HepG2 (cell line): ENCODE measurements around the gene RNF125. TPM values are rescaled to one million over a fixed set of nuclear protein-coding genes. Genes with fewer than 3 reads are reported as not detected.
"Not testable (repeated sequence)": the region's sequence is repeated elsewhere in the genome, so short reads cannot be mapped to it uniquely, and the experiment has no call there.

Experiments used
- ATAC-seq: fragments of 200-7000 bp; cut with Tn5 transposase; 3 replicates; pipeline ENCODE4 v1.9.1; 2020; ENCODE audit warnings: mild to moderate bottlenecking, moderate library complexity
- BruUV-seq: library from RNA; stranded (reverse); fragments of 400-500 nt; replicated peaks from 2 replicates; lab custom pipeline; 2021; lab: Mats Ljungman, UMichigan
- CTCF ChIA-PET: fragments of 300-600 bp; formaldehyde crosslinking; extraction: SDS; loops from one replicate; lab custom pipeline; 2021; ENCODE audit warnings: low total read pairs, inconsistent platforms, low intra/inter-chr PET ratio; lab: Yijun Ruan, JAX
- POLR2A ChIA-PET: fragments of 350-600 bp; sonication (Branson Sonifier 250); formaldehyde crosslinking; loops from one replicate; lab custom pipeline; 2020; ENCODE audit warnings: antibody characterized with exemption, inconsistent platforms; lab: Yijun Ruan, JAX
- DNase-seq: peaks from one replicate; pipeline ENCODE4 v3.0.0-alpha.2; 2015; ENCODE audit warnings: low spot score
- FAIRE-seq: peaks from 3 replicates; lab custom pipeline; 2011; peaks lifted over from hg19 to GRCh38; lab: Jason Lieb, UNC
- H2AFZ ChIP-seq: one replicate; pipeline ENCODE4 v1.6.1; 2011; ENCODE audit warnings: low read length, inconsistent platforms
- H3K27ac ChIP-seq: fragments of 300-600 bp; 3 replicates; pipeline ENCODE4 v1.8.0; 2011; ENCODE audit warnings: mixed run types, mild to moderate bottlenecking, mixed read lengths, low read length, inconsistent platforms; ENCODE audit not compliant: insufficient read depth; ENCODE audit errors: extremely low read length
- H3K27me3 ChIP-seq, 2 experiments: fragments of 200-600 bp in 1 of 2; 2 replicates in 1 of 2; 3 replicates in 1 of 2; pipeline versions ENCODE4 v1.6.0 to v1.8.0; 2011; ENCODE audit warnings: low read length in 2 of 2, mild to moderate bottlenecking in 2 of 2, moderate library complexity in 2 of 2, inconsistent platforms in 1 of 2; ENCODE audit not compliant: insufficient read depth in 2 of 2, control insufficient read depth in 1 of 2
- H3K36me3 ChIP-seq, 2 experiments: fragments of 200-600 bp in 1 of 2; replicated peaks in 1 of 2; 2 replicates in 1 of 2; 3 replicates in 1 of 2; pipeline versions ENCODE4 v1.5.1 to v1.8.0; 2011; ENCODE audit warnings: low read length in 2 of 2, inconsistent platforms in 1 of 2; ENCODE audit not compliant: insufficient read depth in 2 of 2, control insufficient read depth in 1 of 2
- H3K4me1 ChIP-seq: 2 replicates; pipeline ENCODE4 v1.5.1; 2012; ENCODE audit warnings: low read length, inconsistent platforms; ENCODE audit not compliant: insufficient read depth
- H3K4me2 ChIP-seq: 2 replicates; pipeline ENCODE4 v1.6.0; 2011; ENCODE audit warnings: low read depth, low read length, inconsistent platforms
- H3K4me3 ChIP-seq, 3 experiments: fragments of 200-600 bp in 1 of 3; sonication (generic), shearing (Covaris generic) in 1 of 3; replicated peaks in 1 of 3; 2 replicates each; pipeline ENCODE4 v1.5.1; 2011 to 2016; ENCODE audit warnings: low read length in 3 of 3, inconsistent platforms in 2 of 3, low read depth in 2 of 3, mild to moderate bottlenecking in 2 of 3, control low read depth in 1 of 3, mixed read lengths in 1 of 3; ENCODE audit not compliant: insufficient read depth in 1 of 3
- H3K79me2 ChIP-seq: one replicate; pipeline ENCODE4 v1.6.1; 2011; ENCODE audit warnings: low read length, inconsistent platforms; ENCODE audit not compliant: insufficient read depth
- H3K9ac ChIP-seq: 2 replicates; pipeline ENCODE4 v1.6.0; 2011; ENCODE audit warnings: mild to moderate bottlenecking, low read depth, low read length, inconsistent platforms; ENCODE audit not compliant: insufficient read depth
- H3K9me3 ChIP-seq: 2 replicates; pipeline ENCODE4 v1.5.1; 2012; ENCODE audit warnings: mild to moderate bottlenecking, low read length
- H4K20me1 ChIP-seq: 2 replicates; pipeline ENCODE4 v1.6.0; 2011; ENCODE audit warnings: inconsistent platforms, mild to moderate bottlenecking, low read length, moderate library complexity; ENCODE audit not compliant: insufficient read depth
- ATF5 ChIP-seq: sonication (generic); formaldehyde crosslinking; IDR thresholded peaks from 2 replicates; pipeline ENCODE4 v1.4.0; 2020; ENCODE audit warnings: mild to moderate bottlenecking, low read depth, missing genetic modification reagents
- HOXA7 ChIP-seq: sonication (generic); formaldehyde crosslinking; IDR thresholded peaks from 2 replicates; pipeline ENCODE4 v1.8.1; 2022; ENCODE audit warnings: mild to moderate bottlenecking, missing genetic modification reagents, moderate library complexity
- KDM3A ChIP-seq: IDR thresholded peaks from 2 replicates; pipeline ENCODE4 v1.6.1; 2018; ENCODE audit warnings: low read depth, missing compliant biosample characterization
- SOX13 ChIP-seq, 3 experiments: fragments of 450-650 bp in 1 of 3; sonication (generic) in 1 of 3; formaldehyde crosslinking in 1 of 3; IDR thresholded peaks in 2 of 3; conservative IDR thresholded peaks in 1 of 3; 2 replicates each; pipeline versions ENCODE4 v1.5.0 to v1.6.1; 2016 to 2020; ENCODE audit warnings: antibody characterized with exemption in 1 of 3, mild to moderate bottlenecking in 1 of 3, missing compliant biosample characterization in 1 of 3, missing genetic modification reagents in 1 of 3, moderate library complexity in 1 of 3
- SP1 ChIP-seq, 2 experiments: fragments of 450-650 bp in 1 of 2; sonication (generic) in 1 of 2; formaldehyde crosslinking in 1 of 2; IDR thresholded peaks; 2 replicates each; pipeline versions ENCODE4 v1.4.0 to v1.6.1; 2016 to 2020; ENCODE audit warnings: missing genetic modification reagents in 1 of 2
- ZNF10 ChIP-seq: sonication (generic); formaldehyde crosslinking; IDR thresholded peaks from 2 replicates; pipeline ENCODE4 v1.4.0; 2020; ENCODE audit warnings: mild to moderate bottlenecking, low read depth, missing genetic modification reagents, borderline replicate concordance
- WGBS: methylation state at CpG from one replicate; pipeline ENCODE4 v1.1.6; 2017; ENCODE audit warnings: low lambda C conversion rate; 5-methylcytosine and 5-hydroxymethylcytosine counted together
- in situ Hi-C: cut with HindIII; loops from 2 replicates; pipeline ENCODE4 v1.10.0; 2017; ENCODE audit warnings: low pct_unique_long_range_greater_than_20kb; ENCODE audit not compliant: extremely low pct_ligation_motif_present
- intact Hi-C: fragments of 100-400 bp; cut with micrococcal nuclease; formaldehyde crosslinking; loops from one replicate; pipeline ENCODE4 v1.10.0; 2022; ENCODE audit not compliant: unreplicated experiment
- polyA plus RNA-seq, 8 experiments: library from polyadenylated mRNA; depleted of rRNA in 3 of 8; stranded (reverse) in 7 of 8; unstranded in 1 of 8; fragments of >200 nt; fragmentation: Illumina TruSeq in 4 of 8; extraction: Trizol in 4 of 8; gene quantifications; 2 replicates each; pipeline versions ENCODE4 v1.2.1 to v1.2.3, GENCODE V29; 2011 to 2016; ENCODE audit warnings: low read depth in 4 of 8, missing spikeins in 1 of 8, mixed read lengths in 1 of 8; ENCODE audit not compliant: insufficient read depth in 1 of 8
- total RNA-seq, 5 experiments: library from RNA; depleted of rRNA; stranded (reverse); fragments of >200 nt; fragmentation: Illumina TruSeq; extraction: Trizol; gene quantifications; 2 replicates each; pipeline ENCODE4 v1.2.3, GENCODE V29; 2016; ENCODE audit warnings: low read depth in 1 of 5

RNF125 gene
- total and polyA plus RNA-seq, 2 of the 13 experiments (the other 11 are each of a cell fraction or from before 2014, with no cell fraction given) = 0.58 to 1.8 TPM

GRCh38 chr18:32083781-32084180 lies 65.2 kb downstream of the RNF125 start (continued):
- TF ChIP-seq HOXA7 (CRISPR knock-in tag) (no peak), ZNF10 (CRISPR knock-in tag) (no peak), SP1 (IDR thresholded peaks at IDR 0.05) (no peak), SP1 (CRISPR knock-in tag; IDR thresholded peaks at IDR 0.05) (no peak)

GRCh38 chr18:32086881-32087280 lies 68.3 kb downstream of the RNF125 start:
- Histone ChIP-seq H2AFZ (no peak overlapping the region), H3K9me3 (no peaks in the 10 kb centered on the region), H3K9ac (no peak overlapping the region), H3K4me1 (peaks cover 12% of the 10 kb centered on the region; the same call in 1 of the 2 replicates), H3K27ac (no peak overlapping the region), H3K27me3 (no peaks in the 10 kb centered on the region; a peak in 2 of 5 replicates)
- ATAC-seq = no peak
- POLR2A ChIA-PET = no interaction called here
- CTCF ChIA-PET = no interaction called here
- in situ Hi-C loops (no loop called here), intact Hi-C loops (no loop called here)
- no TSS peak for BruUV-seq
- WGBS = 45% methylated on average over 6 of the region's 6 CpGs
- TF ChIP-seq ATF5 (CRISPR knock-in tag) (no peak), KDM3A (CRISPR knock-in tag) (no peak)
- TF ChIP-seq, all 625 proteins: peak for 0
- Histone ChIP-seq H3K4me2 (no peak overlapping the region), H3K79me2 (no peaks in the 10 kb centered on the region), H3K4me3 (no peak overlapping the region), H3K36me3 (no peaks in the 10 kb centered on the region), H4K20me1 (no peaks in the 10 kb centered on the region)
- no peak for DNase-seq
- FAIRE-seq = no peak

- H2AFZ ChIP-seq; H3K36me3 ChIP-seq; in situ Hi-C loops; H3K27me3 ChIP-seq; ATAC-seq; H3K4me3 ChIP-seq; DNase-seq; FAIRE-seq; H3K9ac ChIP-seq; H3K9me3 ChIP-seq; BruUV-seq; H3K27ac ChIP-seq; H3K4me2 ChIP-seq; CTCF ChIA-PET; TF ChIP-seq SOX13 (IDR thresholded peaks at IDR 0.05): not testable (repeated sequence)
- Histone ChIP-seq H4K20me1 (peaks cover 12% of the 10 kb centered on the region; the same call in 1 of the 2 replicates), H3K4me1 (peaks cover 33% of the 10 kb centered on the region), H3K79me2 (peaks cover 28% of the 10 kb centered on the region)
- 90% methylated on average over 16 of the region's 16 CpGs for WGBS
- 0 out of 4 replicates have a peak, but pooled peaks of 1 of the 2 experiments have one; percentile 0 for TF ChIP-seq SOX13 (CRISPR knock-in tag; conservative IDR thresholded peaks at IDR 0.05 in 1 of 2, IDR thresholded peaks at IDR 0.05 in 1 of 2)
- POLR2A ChIA-PET = interaction anchor here (1.0 to 1.3 kb wide), 2 partner anchors 30 to 579 kb away, joined by 3 to 4 read pairs; no protein-coding TSS in a partner anchor
- intact Hi-C loops = loop anchor here (10.0 kb wide), 1 partner anchor 506 kb away; no protein-coding TSS in a partner anchor
Observed at GRCh38 chr18:32090831-32091230, 72.2 kb downstream of the RNF125 start.
